Hepatocyte (in vitro differentiated cells): Measurements from ENCODE around the gene RNF144B. TPM values are rescaled to one million over a fixed set of nuclear protein-coding genes. Genes with fewer than 3 reads are reported as not detected.

Source experiments
- DNase-seq: peaks from one replicate; pipeline ENCODE4 v3.0.0-alpha.2; 2016; ENCODE audit warnings: low spot score
- H2AFZ ChIP-seq: fragments of 200-600 bp; sonication (generic); 2 replicates; pipeline ENCODE4 v1.6.0; 2016; ENCODE audit warnings: antibody characterized with exemption, mild to moderate bottlenecking
- H3K27ac ChIP-seq: fragments of 200-600 bp; sonication (generic); 2 replicates; pipeline ENCODE4 v1.5.1; 2016; ENCODE audit warnings: mild to moderate bottlenecking
- H3K27me3 ChIP-seq: fragments of 200-600 bp; sonication (generic); 2 replicates; pipeline ENCODE4 v1.6.1; 2016
- H3K36me3 ChIP-seq: fragments of 200-600 bp; sonication (generic); replicated peaks from 2 replicates; pipeline ENCODE4 v1.5.1; 2016; ENCODE audit warnings: low read depth; ENCODE audit not compliant: insufficient read depth
- H3K4me1 ChIP-seq: fragments of 200-600 bp; sonication (generic); 2 replicates; pipeline ENCODE4 v1.5.1; 2016; ENCODE audit warnings: mild to moderate bottlenecking, moderate library complexity; ENCODE audit not compliant: insufficient read depth
- H3K4me2 ChIP-seq: fragments of 200-600 bp; sonication (generic); 2 replicates; pipeline ENCODE4 v1.6.0; 2016
- H3K4me3 ChIP-seq: fragments of 200-600 bp; sonication (generic); 2 replicates; pipeline ENCODE4 v1.5.1; 2016; ENCODE audit warnings: mild to moderate bottlenecking
- H3K79me2 ChIP-seq: fragments of 200-600 bp; sonication (generic); 2 replicates; pipeline ENCODE4 v1.6.0; 2017; ENCODE audit warnings: mild to moderate bottlenecking
- H3K9me2 ChIP-seq: fragments of 200-600 bp; sonication (generic); replicated peaks from 2 replicates; pipeline ENCODE4 v1.6.0; 2017; ENCODE audit warnings: mild to moderate bottlenecking; ENCODE audit not compliant: insufficient read depth
- H3K9me3 ChIP-seq: fragments of 200-600 bp; sonication (generic); 2 replicates; pipeline ENCODE4 v1.5.1; 2016; ENCODE audit warnings: low read depth, mild to moderate bottlenecking
- H4K20me1 ChIP-seq: fragments of 200-600 bp; sonication (generic); 2 replicates; pipeline ENCODE4 v1.6.0; 2016; ENCODE audit warnings: mild to moderate bottlenecking; ENCODE audit not compliant: insufficient read depth, poor library complexity, severe bottlenecking
- EZH2 ChIP-seq: fragments of 200-600 bp; sonication (generic); IDR thresholded peaks from 2 replicates; pipeline ENCODE4 v1.6.1; 2016; ENCODE audit warnings: antibody characterized with exemption, mild to moderate bottlenecking, borderline replicate concordance
- EZH2phosphoT487 ChIP-seq: fragments of 200-600 bp; sonication (generic); IDR thresholded peaks from one replicate; pipeline ENCODE4 v1.6.1; 2018; ENCODE audit warnings: antibody characterized with exemption, mild to moderate bottlenecking, low read depth, moderate library complexity; ENCODE audit not compliant: unreplicated experiment, severe bottlenecking
- WGBS: methylation state at CpG from one replicate; pipeline ENCODE4 v1.1.6; 2016; ENCODE audit warnings: low lambda C conversion rate; ENCODE audit errors: missing lambda C conversion rate; 5-methylcytosine and 5-hydroxymethylcytosine counted together
- polyA plus RNA-seq: library from polyadenylated mRNA; unstranded; fragments of >200 nt; fragmentation: Nextera tagmentation; extraction: Ambion mirVana; gene quantifications from 2 replicates; pipeline ENCODE4 v1.2.1, GENCODE V29; 2016
- total RNA-seq: library from RNA; depleted of rRNA; stranded (reverse); fragments of >200 nt; gene quantifications from 2 replicates; pipeline ENCODE4 v1.2.3, GENCODE V29; 2014
- TF ChIP-seq, protein P1 (sequence below): fragments of 200-600 bp; sonication (generic); IDR thresholded peaks from 2 replicates; pipeline ENCODE4 v1.5.1; 2016; ENCODE audit warnings: antibody characterized with exemption, mild to moderate bottlenecking; ENCODE audit not compliant: poor library complexity

Gene RNF144B
- total and polyA plus RNA-seq, 2 experiments from 2014 or later: 0.37 to 2.2 TPM

DNA sequence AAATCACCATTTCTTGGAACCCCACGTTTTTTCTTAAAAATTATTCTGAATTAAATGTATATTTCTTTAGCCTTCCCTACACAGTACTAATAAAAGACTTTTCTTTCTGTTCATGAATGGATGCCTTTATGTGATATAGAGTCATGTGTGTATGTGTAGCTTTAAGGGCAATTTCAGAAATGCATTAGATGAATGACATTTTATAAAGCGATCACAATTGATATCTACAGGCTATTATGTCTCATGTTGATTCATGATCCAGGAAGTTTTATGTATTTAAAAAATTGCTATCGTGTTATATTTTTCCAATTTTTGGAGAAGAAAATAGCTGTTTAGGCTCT lies 81.3 kb downstream of the RNF144B start:
- peak overlapping the region; percentile 40 for H3K4me2 ChIP-seq
- no peaks in the 10 kb centered on the region for H3K9me3 ChIP-seq
- H3K79me2 ChIP-seq: no peaks in the 10 kb centered on the region
- no peaks in the 10 kb centered on the region for H3K36me3 ChIP-seq
- 82% methylated on average over 3 of the region's 3 CpGs for WGBS
- H3K9me2 ChIP-seq: no peaks in the 10 kb centered on the region
- H3K27me3 ChIP-seq: no peaks in the 10 kb centered on the region
- H4K20me1 ChIP-seq: no peaks in the 10 kb centered on the region
- DNase-seq: no peak
- no peak overlapping the region for H3K4me3 ChIP-seq
- H3K27ac ChIP-seq: no peak overlapping the region
- peaks cover 13% of the 10 kb centered on the region for H3K4me1 ChIP-seq
- no peak overlapping the region for H2AFZ ChIP-seq
- no peak for TF ChIP-seq EZH2phosphoT487
- no peak for TF ChIP-seq EZH2
- TF ChIP-seq, protein P1, sequence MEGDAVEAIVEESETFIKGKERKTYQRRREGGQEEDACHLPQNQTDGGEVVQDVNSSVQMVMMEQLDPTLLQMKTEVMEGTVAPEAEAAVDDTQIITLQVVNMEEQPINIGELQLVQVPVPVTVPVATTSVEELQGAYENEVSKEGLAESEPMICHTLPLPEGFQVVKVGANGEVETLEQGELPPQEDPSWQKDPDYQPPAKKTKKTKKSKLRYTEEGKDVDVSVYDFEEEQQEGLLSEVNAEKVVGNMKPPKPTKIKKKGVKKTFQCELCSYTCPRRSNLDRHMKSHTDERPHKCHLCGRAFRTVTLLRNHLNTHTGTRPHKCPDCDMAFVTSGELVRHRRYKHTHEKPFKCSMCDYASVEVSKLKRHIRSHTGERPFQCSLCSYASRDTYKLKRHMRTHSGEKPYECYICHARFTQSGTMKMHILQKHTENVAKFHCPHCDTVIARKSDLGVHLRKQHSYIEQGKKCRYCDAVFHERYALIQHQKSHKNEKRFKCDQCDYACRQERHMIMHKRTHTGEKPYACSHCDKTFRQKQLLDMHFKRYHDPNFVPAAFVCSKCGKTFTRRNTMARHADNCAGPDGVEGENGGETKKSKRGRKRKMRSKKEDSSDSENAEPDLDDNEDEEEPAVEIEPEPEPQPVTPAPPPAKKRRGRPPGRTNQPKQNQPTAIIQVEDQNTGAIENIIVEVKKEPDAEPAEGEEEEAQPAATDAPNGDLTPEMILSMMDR: no peak

DNA sequence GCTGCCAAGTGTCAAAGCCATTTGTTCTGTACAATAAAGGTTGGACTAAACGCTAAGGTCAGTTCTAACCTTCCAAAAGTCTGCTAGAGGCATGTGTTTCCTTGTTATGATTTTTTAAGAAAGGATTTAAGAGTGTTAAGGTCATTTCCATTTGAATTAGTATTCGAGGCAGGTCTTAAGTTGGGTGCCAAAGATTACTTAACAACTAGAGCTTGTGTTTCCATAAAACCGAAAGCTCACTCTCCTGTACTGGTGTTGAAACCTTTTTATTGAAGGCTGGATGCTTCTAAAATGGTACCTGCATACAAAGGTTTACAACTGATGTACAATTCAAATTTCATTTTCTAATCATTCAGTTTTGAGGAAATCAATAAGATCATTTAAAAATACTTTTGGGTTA lies 82.4 kb downstream of the RNF144B start:
- H3K4me3 ChIP-seq: no peak overlapping the region
- H4K20me1 ChIP-seq: no peaks in the 10 kb centered on the region
- peaks cover 13% of the 10 kb centered on the region for H3K4me1 ChIP-seq
- H3K4me2 ChIP-seq: no peak overlapping the region
- no peaks in the 10 kb centered on the region for H3K27me3 ChIP-seq
- WGBS: 80% methylated on average over 3 of the region's 3 CpGs
- TF ChIP-seq, protein P1: no peak
- TF ChIP-seq EZH2phosphoT487 (no peak), EZH2 (no peak)
- no peaks in the 10 kb centered on the region for H3K36me3 ChIP-seq
- DNase-seq: no peak
- no peak overlapping the region for H3K27ac ChIP-seq
- H3K79me2 ChIP-seq: no peaks in the 10 kb centered on the region
- H3K9me3 ChIP-seq: no peaks in the 10 kb centered on the region
- H3K9me2 ChIP-seq: no peaks in the 10 kb centered on the region
- no peak overlapping the region for H2AFZ ChIP-seq

DNA sequence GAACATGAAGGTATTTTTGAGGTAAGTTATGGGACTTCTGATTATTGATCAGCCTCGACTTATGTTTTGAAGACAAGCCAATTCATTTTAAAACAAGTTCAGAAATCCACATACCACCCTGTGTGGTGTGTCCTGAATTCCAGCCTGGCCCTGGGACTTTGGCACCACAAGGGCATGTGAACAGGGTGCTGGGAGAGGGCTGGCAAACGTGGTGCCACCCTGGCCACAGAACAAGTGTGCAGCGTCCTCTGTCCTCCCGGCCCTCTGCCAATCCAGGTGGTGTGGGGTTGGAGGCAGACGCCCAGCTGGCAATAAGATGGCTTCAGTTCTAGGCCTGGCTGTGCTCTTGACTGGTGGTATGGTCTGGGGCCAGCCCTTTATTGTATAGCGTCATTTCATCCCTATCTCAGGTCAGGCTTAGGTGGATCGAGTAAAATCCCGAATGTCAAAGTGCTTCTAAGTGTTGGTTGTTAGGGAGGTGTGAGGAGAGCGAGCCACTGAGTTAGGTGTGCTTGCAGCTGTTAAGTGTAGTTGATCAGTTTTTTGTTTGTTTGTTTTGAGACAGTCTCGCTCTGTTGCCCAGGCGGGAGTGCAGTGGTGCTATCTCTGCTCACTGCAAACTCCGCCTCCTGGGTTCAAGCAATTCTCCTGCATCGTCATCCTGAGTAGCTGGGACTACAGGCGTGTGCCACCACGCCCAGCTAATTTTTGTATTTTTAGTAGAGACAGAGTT lies 84.2 kb downstream of the RNF144B start:
- H3K4me2 ChIP-seq: no peak overlapping the region
- H3K4me3 ChIP-seq: no peak overlapping the region
- H3K27ac ChIP-seq: no peak overlapping the region
- TF ChIP-seq EZH2 (no peak), EZH2phosphoT487 (no peak)
- TF ChIP-seq, protein P1: no peak
- no peaks in the 10 kb centered on the region for H3K27me3 ChIP-seq
- H3K79me2 ChIP-seq: no peaks in the 10 kb centered on the region
- peaks cover 13% of the 10 kb centered on the region for H3K4me1 ChIP-seq
- DNase-seq: no peak
- no peaks in the 10 kb centered on the region for H3K36me3 ChIP-seq
- no peaks in the 10 kb centered on the region for H4K20me1 ChIP-seq
- no peaks in the 10 kb centered on the region for H3K9me2 ChIP-seq
- WGBS: 86% methylated on average over 15 of the region's 15 CpGs
- H2AFZ ChIP-seq: no peak overlapping the region
- no peaks in the 10 kb centered on the region for H3K9me3 ChIP-seq
